Inflammatory macrophage (primary cell): ENCODE measurements around the gene FAM200B.
A peak's percentile ranks its signal among the peaks of the same experiment; 100 is the strongest.

Experiments used
- DNase-seq, 2 donors: peaks; one replicate each; pipeline ENCODE4 v3.0.0-alpha.2; 2020 to 2022
- total RNA-seq, 18 experiments: gene quantifications; one replicate each; lab custom pipeline; 2026; ENCODE audit warnings: mixed read lengths in 6 of 18, inconsistent platforms in 2 of 18; lab: John Stamatoyannopoulos, UW

The FAM200B gene
- 2.1 to 18.0 (median 8.9) reads per million in 18 experiments for total RNA-seq

- DNase-seq = peak; percentile 99 to 100
These were observed at the start of gene FAM200B for GRCh38 chr4:15681372-15682241. Gene FAM200B, plus strand, starts transcription at chr4:15681827. Its CDS starts 5,151 bp downstream, at chr4:15686978.

DNA sequence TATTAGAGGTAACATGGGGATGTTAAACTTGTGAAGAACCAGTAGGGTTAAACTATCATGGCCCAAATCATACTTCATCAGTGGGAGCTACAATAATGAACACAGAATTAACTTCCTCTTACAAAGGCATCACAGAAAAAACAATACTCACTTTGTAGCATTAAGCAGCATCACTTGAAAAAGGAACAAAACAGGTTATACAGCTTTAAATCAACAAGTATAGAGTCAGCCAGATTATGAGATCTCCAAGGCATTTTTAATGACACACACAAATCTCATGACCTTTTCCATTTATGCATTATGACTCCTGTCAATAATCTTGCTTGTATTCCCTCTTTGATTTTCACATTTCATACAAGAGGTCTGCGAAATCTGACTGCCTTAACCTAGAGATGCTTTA, 44.8 kb upstream of the FAM200B start:
- DNase-seq = no peak

DNA sequence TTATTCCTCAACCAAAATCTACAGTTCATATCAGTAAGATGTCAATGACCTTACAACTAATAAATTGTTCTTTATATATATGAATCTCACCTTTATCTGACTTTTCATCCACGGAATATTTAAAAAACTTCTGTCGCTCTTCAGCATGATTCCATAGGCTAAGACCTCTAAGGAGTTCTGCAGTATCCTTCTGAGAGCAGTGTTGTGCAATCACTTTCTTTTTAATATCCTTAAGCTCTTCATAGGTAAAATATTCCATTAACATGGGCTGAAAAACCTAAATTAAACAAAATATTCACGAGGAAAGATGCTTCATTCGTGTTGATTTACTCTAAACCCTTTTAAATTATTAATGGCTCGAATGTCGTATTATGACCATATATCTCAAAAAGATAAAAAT, 43.2 kb upstream of the FAM200B start:
- DNase-seq = no peak

GRCh38 chr4:15648600-15648999, 33.0 kb upstream of the FAM200B start:
- DNase-seq = no peak

GRCh38 chr4:15649914-15650545, 31.6 kb upstream of the FAM200B start:
- peak; percentile 50 to 55 for DNase-seq

GRCh38 chr4:15651676-15652075, 30.0 kb upstream of the FAM200B start:
- DNase-seq = no peak

DNA sequence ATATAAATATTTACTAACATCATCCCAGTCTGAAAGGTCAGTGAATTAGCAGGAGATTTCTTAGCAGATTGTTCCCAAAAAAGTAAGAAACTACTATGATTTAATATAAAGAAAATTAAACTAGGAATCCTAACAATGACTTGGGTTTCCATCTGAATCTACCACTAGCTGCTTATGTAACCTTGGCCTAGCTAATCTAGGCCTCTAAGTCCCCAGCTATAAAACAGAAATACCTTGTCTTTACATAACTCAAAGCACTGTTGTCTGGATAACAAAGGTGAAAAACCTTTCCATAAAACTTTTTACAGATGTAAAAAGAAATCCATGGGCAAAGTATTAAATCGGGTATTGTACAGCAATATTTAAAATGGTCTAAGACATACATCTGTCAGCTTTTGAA, 29.4 kb upstream of the FAM200B start:
- DNase-seq = no peak

DNA sequence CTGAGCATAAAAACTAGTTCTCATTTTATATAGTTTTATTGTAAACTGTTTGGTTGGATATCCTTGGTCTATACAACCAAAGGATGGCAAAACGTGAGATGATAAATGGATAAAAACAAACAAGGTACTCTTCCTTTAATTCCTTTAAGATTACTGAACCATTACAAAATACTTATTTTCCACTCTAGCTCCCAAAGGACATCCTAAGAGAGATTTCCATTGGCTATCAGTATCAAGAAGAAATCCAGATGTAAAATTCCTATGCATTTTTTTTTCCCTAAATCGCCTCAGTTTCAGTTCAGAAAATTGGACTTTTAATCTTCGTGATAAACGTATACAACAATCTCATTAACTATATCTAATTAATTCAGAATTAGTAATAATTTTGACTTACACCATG, 28.8 kb upstream of the FAM200B start:
- no peak for DNase-seq

- no peak for DNase-seq
These were observed 28.2 kb upstream of the FAM200B start for GRCh38 chr4:15653420-15653819.

DNA sequence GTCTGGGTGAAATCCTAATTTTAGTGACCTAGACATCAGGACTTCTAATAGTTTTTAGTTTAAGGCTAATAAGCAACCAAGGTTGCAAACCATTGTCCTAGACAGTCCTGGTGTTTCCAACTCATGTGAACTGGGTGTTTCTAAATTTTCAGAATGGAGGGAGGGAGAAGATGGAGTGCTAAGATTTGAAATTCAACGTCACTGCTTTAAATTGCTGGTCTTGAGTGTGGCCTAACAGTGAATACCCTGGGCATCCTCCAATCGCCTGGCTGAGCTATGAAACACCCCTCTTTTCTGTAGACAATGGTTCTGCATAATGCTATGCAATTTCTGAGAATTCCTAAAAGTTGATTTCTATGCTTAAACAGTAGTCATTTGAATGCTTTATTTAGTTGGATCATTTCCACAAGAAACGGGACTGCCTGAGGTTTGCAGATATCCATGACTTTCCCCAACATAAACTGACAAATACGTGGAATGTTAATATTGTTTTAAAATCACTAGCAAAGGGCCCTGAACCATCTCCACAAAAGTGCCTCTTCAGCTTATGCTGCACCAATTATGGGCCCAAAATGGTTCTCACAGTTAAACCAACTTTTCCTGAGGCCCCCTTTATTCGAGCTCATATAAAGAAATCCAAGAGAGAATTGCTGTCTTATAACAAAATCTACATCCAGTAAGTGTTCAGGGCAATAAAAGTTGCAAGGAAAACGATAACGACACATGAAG, 27.6 kb upstream of the FAM200B start:
- DNase-seq = peak; percentile 37 to 63

DNA sequence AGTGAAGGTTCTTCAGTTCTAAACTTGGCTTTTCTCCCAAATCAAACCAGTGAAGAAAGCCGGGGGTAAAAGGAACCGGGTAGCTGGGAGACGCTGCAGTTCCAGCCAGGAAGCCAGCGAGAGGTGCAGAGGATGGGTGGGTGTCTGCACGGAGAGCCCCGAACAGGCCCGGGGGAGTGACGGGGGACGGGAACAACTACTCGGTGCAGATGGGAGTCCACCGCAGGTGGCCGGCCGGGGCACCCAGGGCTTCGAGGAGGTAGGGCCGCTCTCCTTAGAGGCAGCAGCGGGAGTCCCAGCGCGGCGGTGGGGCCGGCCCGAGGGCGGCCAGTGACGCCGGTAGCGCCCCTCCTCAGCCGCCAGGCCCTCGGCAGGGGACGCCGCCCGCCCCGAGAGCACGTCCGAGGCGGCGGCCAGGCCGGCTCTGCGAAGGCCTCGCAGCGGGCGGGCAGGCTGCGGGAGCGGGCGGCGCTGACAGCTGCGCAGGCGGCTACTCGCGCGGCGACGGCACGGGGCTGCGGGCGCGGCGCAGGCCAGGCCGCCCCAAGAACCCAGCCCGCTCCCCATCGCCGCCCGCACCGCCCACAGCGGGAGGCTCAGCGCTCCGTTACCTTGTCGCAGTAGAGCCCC, 26.9 kb upstream of the FAM200B start:
- peak; percentile 30 to 57 for DNase-seq

DNA sequence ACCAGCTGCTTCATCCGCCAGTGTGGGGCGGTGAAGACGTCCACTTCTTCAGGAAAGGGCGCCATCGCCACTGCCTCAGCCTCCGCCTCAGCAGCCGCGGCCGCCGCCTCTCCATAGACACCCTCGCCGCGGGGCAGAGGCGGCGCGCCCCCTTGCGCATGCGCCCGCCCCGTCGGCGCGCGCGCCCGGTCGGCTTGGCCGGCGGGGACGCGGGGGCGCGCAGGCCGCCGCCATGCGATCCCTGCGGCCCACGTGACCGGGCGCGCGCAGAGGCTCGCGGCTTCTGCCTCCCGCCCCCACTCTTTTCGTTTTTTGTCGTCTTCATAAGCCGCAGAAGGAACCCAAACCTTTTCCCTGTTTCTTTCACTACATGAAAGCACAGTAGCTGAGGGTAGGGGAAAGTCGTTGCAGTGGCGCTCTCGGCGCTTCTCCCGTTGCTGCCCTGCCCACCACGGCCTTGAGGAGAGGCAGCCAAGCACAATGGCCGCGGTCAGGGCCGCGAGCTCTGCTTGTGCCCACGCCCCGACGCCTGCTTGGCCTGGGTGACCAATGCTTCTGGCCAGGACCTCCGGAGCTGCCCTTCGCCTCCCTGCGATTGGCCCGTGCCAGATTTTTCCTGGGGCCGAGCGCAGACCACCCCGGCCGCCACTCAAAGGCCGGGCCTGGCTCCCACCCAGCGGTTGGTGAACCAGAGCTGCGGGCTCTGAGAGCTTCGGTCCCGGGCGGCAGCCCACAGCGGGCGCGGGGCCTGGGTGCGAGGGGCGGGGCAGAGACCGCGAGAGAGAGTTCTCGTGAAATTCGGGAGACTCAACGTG, 26.2 kb upstream of the FAM200B start, which contains the start of gene FBXL5:
FBXL5 (minus strand) TSS at position 135 of the 815 bp plus-strand sequence; CDS start at position 65, 70 bp downstream.
- DNase-seq = peak; percentile 89 to 95

GRCh38 chr4:15656038-15656470, 25.6 kb upstream of the FAM200B start:
- no peak for DNase-seq

DNA sequence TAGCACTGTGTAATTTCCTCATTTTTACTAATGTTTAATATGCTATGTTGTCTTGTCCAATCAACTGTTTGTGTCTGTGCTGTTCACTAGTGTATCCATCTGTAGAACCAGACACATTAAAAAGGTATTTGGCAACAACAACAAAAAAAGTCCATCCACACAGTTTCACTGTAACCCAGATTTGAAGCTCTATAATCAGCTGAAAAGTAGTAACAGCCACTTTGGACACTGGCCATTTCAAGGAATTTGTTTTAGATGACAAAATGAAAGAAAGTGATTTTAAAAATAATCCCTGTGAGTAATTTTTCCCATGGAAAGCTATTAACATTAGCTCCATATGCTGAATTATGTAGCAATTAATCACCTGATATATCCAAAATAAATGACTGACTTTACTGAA, 24.3 kb upstream of the FAM200B start:
- peak in 1 of 2 donors; percentile 34 for DNase-seq

DNA sequence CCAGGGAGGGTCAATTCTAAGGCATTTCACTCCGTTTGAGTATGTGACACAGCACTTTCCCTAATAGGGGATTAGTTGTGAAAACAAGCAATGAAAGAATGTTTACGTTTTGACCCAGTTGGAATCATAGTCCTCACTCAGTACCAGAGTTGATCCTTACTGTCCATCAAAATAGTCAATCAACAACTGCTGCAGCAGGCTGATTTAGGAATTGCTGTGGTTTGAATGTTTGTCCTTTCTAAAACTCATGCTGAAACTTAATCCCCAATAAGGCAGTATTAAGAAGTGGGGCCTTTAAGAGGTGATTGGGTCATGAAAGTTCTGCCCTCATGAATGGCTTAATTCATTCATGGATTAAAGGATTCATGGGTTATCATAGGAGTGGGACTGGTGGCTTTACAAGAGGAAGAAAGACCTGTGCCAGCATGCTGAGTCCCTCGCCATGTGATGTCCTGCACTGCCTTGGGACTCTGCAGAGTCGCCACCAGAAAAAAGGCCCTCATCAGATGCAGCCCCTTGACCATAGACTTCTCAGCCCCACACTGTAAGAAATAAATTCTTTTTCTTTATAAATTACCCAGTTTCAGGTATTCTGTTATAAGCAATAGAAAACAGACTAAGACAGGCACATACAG, 23.4 kb upstream of the FAM200B start:
- peak; percentile 55 to 63 for DNase-seq

DNA sequence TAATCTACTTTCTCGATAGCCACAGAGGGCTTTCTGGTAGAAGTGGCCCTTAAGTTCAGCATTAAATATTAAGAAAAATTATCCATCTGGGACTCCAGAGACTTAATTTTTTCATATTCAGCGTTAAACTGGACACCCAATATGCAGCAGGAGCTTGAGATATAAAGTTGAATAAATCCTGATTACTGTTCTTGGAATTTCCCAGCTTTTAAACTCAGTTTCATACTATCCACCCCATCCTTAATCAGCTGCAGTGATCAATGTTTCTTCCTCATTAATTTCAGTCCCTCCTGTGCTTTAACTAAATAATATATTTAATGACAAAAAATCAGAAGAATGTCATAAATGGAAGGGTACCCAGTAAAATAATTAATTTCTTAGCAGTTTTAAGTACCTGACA, 22.8 kb upstream of the FAM200B start:
- no peak for DNase-seq

DNA sequence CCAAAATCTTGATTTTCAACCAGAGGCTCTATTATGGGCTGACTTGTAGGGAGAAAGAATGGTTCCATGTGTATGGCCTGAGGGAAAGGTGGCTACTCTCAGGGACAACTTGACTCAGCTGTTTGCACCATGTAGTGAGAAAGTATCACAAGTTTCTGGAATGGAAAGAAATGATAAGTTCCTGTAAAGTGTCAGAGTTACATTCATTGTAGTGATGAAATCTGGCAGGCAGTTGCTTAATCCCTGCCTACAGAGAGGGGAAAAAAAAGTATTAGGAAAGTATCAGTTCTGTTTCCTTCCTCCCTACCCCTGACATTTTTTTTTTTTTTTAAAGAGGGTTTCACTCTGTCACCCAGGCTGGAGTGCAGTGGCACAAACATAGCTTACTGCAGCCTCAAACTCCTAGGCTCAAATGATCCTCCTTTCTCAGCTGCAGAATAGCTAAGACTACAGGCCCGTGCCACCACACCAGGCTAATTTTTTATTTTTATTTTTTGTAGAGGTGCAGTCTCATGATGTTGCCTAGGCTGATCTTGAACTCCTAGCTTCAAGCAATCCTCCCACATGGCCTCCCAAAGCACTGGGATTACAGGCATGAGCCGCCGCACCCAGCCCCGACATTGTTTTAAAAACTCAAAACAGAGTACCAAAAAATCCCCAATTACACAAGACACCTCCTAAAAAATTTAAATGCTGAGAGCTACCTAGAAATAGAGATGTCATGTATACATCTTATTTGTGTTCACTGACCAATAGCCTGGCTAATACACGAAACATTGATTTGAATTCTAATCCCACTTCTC, 21.7 kb upstream of the FAM200B start:
- peak; percentile 94 to 100 for DNase-seq

DNA sequence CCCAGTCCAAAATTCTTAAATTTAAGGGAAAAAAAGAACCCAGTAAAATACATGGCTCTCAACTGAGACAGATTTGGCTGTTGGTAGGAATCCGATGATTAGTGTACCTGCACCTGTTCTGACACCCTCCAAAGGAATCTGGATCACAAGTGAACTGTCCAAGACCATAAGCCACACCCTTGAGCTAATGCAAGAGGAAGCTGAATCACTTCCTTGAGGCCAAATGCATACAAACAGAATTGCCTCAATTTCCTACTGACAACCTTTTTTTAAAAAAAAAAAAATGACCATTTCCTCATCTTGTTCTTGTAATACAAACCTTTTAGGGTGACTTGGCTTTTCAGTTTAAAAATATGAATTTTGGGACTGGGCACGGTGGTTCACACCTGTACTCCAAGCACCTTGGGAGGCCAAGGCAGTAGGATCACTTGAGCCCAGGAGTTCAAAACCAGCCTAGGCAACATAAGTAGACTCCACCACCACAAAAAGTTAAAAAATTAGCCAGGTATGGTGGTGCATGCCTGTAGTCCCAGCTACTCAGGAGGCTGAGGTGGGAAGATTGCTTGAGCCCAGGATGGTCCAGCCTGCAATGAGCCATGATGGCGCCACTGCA, 15.8 kb upstream of the FAM200B start:
- peak; percentile 80 to 95 for DNase-seq

DNA sequence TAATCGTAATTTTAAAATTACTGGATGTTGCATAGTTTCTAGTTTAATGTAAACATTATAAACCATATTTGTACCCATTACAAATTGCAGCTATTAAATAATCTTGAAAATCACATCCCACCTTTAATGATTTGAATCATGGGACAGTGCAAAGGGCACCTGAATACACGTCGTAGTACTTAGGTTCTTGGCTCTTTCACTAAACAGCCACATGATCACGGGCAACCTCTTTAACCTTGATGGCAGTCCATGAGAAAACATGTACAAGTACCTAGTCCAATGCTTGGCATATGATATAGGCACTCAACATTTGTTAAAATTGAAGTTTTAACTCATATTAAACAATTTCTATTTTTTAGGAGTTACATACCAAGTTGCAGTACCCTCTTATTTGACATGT, 14.6 kb upstream of the FAM200B start:
- no peak for DNase-seq
